ENCODE results near the gene MST1. TPM values are rescaled to one million over a fixed set of nuclear protein-coding genes. Genes with fewer than 3 reads are reported as not detected.

MST1 gene
- total RNA-seq, 1 experiment from 2014 or later, result 1.7 TPM

- POLR2A ChIA-PET (ENCODE audit: unreplicated experiment), result no interaction called here
- peaks cover 43% of the 10 kb centered on the region for H3K36me3 ChIP-seq (ENCODE audit: low read depth, low read length)
Observed at GRCh38 chr3:49734752-49735151, 45.5 kb upstream of the MST1 start.

DNA sequence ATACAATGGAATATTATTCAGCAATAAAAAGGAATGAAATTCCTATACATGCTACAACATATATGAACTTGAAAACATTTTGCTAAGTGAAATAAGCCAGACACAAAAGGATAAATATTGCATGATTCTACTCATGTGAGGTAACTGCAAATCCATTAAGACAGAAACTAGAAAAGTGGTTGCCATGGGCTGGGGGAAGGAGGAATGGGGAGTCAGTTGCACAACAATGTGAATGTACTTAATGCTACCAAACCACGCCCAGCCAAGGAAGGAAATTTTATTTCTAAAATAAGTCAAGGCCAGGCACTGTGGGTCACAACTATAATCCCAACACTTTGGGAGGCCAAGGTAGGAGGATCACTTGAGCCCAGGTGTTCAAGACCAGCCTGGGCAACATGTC is 44.3 kb upstream of the MST1 start:
- Histone ChIP-seq H3K4me1 (ENCODE audit: insufficient read depth, low read length) (no peaks in the 10 kb centered on the region), H3K9me3 (ENCODE audit: low read length) (no peaks in the 10 kb centered on the region), H3K27me3 (ENCODE audit: low read length) (no peaks in the 10 kb centered on the region), H3F3A (ENCODE audit: low read length, unreplicated experiment) (no peaks in the 10 kb centered on the region), H3K9ac (ENCODE audit: low read length) (no peak overlapping the region), H2AFZ (ENCODE audit: low read length) (no peak overlapping the region), H3K36me3 (ENCODE audit: low read depth, low read length) (peaks cover 39% of the 10 kb centered on the region), H4K20me1 (ENCODE audit: low read length) (no peaks in the 10 kb centered on the region), H3K9me2 (replicated peaks; ENCODE audit: low read length) (no peaks in the 10 kb centered on the region), H3K79me2 (ENCODE audit: low read length) (no peaks in the 10 kb centered on the region), H3K27ac (ENCODE audit: low read length) (no peak overlapping the region), H3K4me3 (ENCODE audit: low read length) (no peak overlapping the region), H3K4me2 (ENCODE audit: low read length) (no peak overlapping the region)
- ChIA-PET CTCF (no interaction called here), POLR2A (ENCODE audit: unreplicated experiment) (interaction anchor here (0.6 kb wide), 1 partner anchor 502 kb away, joined by 9 read pairs; no protein-coding TSS in a partner anchor)
- intact Hi-C loops (cut with micrococcal nuclease), result no loop called here
- DNase-seq (no peak), ATAC-seq (no peak)
- TF ChIP-seq EZH2 (IDR thresholded peaks at IDR 0.05; ENCODE audit: low read length, unreplicated experiment), result no peak
- TF ChIP-seq, protein P1, sequence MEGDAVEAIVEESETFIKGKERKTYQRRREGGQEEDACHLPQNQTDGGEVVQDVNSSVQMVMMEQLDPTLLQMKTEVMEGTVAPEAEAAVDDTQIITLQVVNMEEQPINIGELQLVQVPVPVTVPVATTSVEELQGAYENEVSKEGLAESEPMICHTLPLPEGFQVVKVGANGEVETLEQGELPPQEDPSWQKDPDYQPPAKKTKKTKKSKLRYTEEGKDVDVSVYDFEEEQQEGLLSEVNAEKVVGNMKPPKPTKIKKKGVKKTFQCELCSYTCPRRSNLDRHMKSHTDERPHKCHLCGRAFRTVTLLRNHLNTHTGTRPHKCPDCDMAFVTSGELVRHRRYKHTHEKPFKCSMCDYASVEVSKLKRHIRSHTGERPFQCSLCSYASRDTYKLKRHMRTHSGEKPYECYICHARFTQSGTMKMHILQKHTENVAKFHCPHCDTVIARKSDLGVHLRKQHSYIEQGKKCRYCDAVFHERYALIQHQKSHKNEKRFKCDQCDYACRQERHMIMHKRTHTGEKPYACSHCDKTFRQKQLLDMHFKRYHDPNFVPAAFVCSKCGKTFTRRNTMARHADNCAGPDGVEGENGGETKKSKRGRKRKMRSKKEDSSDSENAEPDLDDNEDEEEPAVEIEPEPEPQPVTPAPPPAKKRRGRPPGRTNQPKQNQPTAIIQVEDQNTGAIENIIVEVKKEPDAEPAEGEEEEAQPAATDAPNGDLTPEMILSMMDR (conservative IDR thresholded peaks at IDR 0.05; ENCODE audit: low read depth, low read length), result no peak
- no TSS peak for BruUV-seq (replicated peaks)

More at GRCh38 chr3:49734752-49735151, 45.5 kb upstream of the MST1 start:
- Histone ChIP-seq H3K27me3 (ENCODE audit: low read length) (no peaks in the 10 kb centered on the region), H3K9me3 (ENCODE audit: low read length) (no peaks in the 10 kb centered on the region), H3K4me1 (ENCODE audit: insufficient read depth, low read length) (no peaks in the 10 kb centered on the region), H3K9me2 (replicated peaks; ENCODE audit: low read length) (no peaks in the 10 kb centered on the region), H3F3A (ENCODE audit: low read length, unreplicated experiment) (no peaks in the 10 kb centered on the region), H2AFZ (ENCODE audit: low read length) (no peak overlapping the region), H3K27ac (ENCODE audit: low read length) (no peak overlapping the region), H3K4me2 (ENCODE audit: low read length) (no peak overlapping the region), H3K79me2 (ENCODE audit: low read length) (no peaks in the 10 kb centered on the region), H3K4me3 (ENCODE audit: low read length) (no peak overlapping the region), H4K20me1 (ENCODE audit: low read length) (no peaks in the 10 kb centered on the region), H3K9ac (ENCODE audit: low read length) (no peak overlapping the region)
- intact Hi-C loops (cut with micrococcal nuclease), result no loop called here
- DNase-seq, result no peak
- BruUV-seq (replicated peaks), result no TSS peak
- ATAC-seq, result no peak
- TF ChIP-seq EZH2 (IDR thresholded peaks at IDR 0.05; ENCODE audit: low read length, unreplicated experiment) (no peak), EZH2phosphoT487 (IDR thresholded peaks at IDR 0.05; ENCODE audit: borderline replicate concordance, low read length) (no peak)
- TF ChIP-seq, protein P1 (conservative IDR thresholded peaks at IDR 0.05; ENCODE audit: low read depth, low read length), result no peak
- CTCF ChIA-PET, result interaction anchor here (0.5 kb wide), 1 partner anchor 172 kb away, joined by 3 read pairs; no protein-coding TSS in a partner anchor

- H3K4me1 ChIP-seq (ENCODE audit: insufficient read depth, low read length), result no peaks in the 10 kb centered on the region
- peaks cover 34% of the 10 kb centered on the region for H3K36me3 ChIP-seq (ENCODE audit: low read depth, low read length)
- no peaks in the 10 kb centered on the region for H3K9me3 ChIP-seq (ENCODE audit: low read length)
- H3K27ac ChIP-seq (ENCODE audit: low read length), result no peak overlapping the region
- no peaks in the 10 kb centered on the region for H3K9me2 ChIP-seq (replicated peaks; ENCODE audit: low read length)
- H2AFZ ChIP-seq (ENCODE audit: low read length), result no peak overlapping the region
- intact Hi-C loops (cut with micrococcal nuclease), result no loop called here
- DNase-seq (no peak), ATAC-seq (no peak)
- H4K20me1 ChIP-seq (ENCODE audit: low read length), result no peaks in the 10 kb centered on the region
- no peaks in the 10 kb centered on the region for H3K27me3 ChIP-seq (ENCODE audit: low read length)
- H3K9ac ChIP-seq (ENCODE audit: low read length), result no peak overlapping the region
- BruUV-seq (replicated peaks), result no TSS peak
- TF ChIP-seq EZH2 (IDR thresholded peaks at IDR 0.05; ENCODE audit: low read length, unreplicated experiment) (no peak), EZH2phosphoT487 (IDR thresholded peaks at IDR 0.05; ENCODE audit: borderline replicate concordance, low read length) (no peak)
- TF ChIP-seq, protein P1 (conservative IDR thresholded peaks at IDR 0.05; ENCODE audit: low read depth, low read length), result no peak
- H3K4me2 ChIP-seq (ENCODE audit: low read length), result no peak overlapping the region
- ChIA-PET POLR2A (ENCODE audit: unreplicated experiment) (interaction anchor here (0.6 kb wide), 1 partner anchor 146 kb away, joined by 7 read pairs; no protein-coding TSS in a partner anchor), CTCF (interaction anchor here (1.0 kb wide), 1 partner anchor 70 kb away, joined by 5 read pairs; the partner anchor contains the start of gene INKA1)
- H3K79me2 ChIP-seq (ENCODE audit: low read length), result no peaks in the 10 kb centered on the region
- no peaks in the 10 kb centered on the region for H3F3A ChIP-seq (ENCODE audit: low read length, unreplicated experiment)
- H3K4me3 ChIP-seq (ENCODE audit: low read length), result no peak overlapping the region
Observed at GRCh38 chr3:49732597-49732996, 43.3 kb upstream of the MST1 start.
